ENCODE data around the gene PPM1F.

Gene PPM1F, protein sequence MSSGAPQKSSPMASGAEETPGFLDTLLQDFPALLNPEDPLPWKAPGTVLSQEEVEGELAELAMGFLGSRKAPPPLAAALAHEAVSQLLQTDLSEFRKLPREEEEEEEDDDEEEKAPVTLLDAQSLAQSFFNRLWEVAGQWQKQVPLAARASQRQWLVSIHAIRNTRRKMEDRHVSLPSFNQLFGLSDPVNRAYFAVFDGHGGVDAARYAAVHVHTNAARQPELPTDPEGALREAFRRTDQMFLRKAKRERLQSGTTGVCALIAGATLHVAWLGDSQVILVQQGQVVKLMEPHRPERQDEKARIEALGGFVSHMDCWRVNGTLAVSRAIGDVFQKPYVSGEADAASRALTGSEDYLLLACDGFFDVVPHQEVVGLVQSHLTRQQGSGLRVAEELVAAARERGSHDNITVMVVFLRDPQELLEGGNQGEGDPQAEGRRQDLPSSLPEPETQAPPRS

DNA sequence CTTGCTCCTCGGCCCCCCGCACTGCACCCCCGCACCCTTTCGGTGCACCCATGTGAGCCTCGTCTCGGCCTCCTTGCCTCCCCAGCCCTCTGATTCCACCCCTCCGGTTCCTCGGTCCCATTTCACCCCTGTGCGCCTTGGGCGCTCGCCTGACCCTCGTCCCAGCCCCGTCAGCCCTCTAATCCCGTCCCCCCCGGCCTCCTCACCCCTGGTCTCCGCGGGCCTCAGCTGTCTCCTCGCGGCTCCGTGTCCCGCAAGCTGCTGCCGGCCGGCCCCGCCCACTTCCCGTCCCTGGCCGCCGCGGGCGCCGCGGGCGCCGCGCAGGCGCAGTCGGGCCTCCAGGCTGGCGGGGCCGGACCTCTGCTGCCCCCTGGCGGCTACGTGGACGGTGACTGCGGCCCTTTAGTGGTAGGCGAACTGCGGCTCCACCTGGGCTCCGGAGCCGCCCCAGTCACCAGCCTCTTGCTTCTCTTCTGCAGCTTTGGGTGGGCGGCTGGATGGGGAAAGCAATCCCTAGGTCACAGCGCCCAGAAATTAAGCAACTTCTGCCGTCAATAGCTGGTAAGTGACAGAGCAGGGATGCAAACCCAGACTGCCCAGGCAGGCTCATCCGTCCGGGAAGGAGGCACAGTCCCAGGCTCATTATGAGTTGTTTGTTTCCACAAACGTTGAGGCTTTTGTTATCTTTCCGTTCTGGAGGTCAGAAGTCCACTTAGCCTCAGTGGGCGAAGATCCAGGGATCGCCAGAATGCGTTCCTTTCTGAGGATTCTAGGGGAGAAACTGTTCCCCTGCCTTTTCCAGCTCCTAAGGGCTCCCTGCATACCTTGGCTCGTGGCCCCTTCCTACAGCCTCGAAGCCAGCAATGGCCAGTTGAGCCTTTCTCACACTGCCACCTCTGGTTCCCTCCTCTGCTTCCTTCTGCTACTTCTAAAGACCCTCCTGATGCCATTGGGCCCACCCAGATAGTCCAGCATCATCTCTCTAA is at the start of gene PPM1F:
Gene PPM1F, minus strand, starts transcription at position 263 of the 986 bp plus-strand sequence. CDS start 6,800 bp downstream, outside the sequence.
- peak; percentile 75 to 84 for DNase-seq (ENCODE audit: low read depth in 2 of 2)

DNA sequence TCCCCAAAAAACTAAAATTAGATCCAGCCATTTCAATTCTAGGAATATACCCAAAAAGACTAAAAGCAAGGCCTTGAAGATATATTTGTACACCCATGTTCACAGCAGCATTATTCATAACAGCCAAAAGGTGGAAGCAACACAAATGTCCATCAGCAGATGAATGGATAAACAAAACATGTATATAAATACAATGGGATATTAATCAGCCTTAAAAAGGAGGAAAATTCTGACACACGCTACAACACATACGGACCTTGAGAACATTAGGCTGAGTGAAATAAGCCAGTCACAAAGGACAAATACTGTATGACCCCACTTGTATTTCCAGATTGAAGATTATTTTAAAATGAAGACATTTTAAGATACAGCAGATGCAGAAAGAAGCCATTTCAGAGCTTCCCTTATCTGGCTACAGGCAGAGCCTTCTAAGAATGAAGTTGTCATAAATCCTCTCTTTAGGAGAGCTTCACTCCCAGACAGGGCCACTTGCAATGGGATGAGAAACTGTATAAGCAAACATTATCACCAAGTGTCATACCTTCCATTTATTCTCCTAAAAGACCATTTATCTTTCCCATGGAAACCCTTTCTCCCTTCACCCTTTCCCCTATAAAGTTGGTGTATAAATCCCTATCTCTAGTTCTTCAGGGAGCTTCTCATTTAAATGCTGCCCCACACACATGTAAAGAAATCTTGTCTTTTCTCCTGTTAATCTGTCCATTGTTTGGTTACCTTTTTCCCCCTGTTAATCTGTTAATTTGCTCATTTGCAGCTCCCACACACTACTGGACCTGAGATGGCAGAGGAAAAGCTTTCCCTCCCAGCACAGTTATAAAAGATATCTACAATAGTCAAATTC is 49.2 kb upstream of the PPM1F start:
- DNase-seq (ENCODE audit: low read depth in 2 of 2) = no peak

DNA sequence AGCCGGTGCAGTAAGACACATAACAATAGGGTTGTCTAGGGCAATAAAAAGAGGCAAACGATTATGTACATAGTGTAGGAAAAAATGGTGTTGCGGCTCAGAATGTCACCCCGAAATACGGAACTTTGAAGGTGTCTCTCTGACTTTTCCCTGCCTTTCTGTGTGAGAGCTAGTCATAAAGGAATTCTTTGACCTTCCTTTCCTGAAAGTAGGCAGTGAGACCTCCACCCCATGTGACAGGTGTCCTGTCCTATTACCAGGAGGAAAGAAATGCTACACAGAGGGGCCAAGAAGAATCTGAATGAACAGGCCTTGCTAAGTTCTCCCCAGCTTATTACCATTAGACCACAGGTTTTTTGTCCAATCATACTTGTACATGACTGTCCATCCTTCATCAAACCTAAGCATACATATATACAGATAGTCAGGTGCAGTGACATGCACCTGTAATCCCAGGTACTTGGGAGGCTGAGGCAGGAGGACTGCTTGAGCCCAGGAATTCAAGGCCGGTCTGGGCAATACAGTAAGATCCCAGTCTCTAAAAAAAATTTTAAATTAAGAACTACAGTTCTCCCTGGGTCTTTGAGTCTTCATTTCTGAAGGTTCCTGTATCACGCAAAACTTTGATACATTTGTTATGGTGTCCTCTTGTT is 46.1 kb upstream of the PPM1F start:
- no peak for DNase-seq (ENCODE audit: low read depth in 2 of 2)

DNA sequence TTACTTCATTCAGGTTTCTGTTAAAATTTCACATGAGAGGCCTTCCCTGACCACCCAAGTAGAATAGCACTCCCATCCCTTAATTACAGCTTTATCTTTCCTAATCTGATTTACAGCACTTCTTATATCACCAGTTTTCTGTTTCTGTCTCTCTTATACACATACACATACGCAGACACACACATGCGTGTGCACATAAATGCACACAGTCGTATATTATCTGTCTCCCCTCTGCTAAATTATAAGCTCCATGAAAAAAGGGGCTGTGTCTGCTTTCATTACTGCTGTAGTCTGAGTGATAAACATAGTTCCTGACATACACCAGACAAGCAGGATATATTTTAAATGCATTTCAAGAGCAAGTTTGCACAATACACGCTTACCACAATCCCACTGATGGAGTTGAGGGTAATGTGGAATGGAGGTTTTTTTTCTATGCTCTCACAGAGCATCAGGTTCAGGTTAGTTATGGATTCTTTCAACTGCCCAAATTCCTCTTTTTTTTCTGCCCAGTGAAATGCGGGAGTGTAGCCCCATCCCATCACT is 43.6 kb upstream of the PPM1F start:
- DNase-seq (ENCODE audit: low read depth in 2 of 2) = no peak

DNA sequence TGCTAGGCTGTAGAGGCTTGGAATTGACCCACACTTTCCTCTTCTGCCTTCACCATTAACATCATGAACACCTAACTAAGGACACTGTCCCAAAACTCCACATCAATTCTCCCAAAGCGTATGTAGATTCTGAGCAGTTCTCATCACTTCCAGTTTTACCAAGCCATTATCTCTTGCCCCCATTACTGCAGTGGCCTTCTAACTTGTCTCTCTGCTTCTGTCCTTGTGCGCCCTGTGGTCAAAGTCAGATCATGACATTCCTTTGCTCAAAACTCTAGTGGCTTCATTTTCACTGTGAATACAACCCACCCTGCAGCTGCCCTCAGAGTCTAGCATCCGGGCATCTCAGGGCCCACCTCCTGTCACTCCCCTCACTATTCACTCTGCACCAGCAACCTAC is 43.0 kb upstream of the PPM1F start:
- no peak for DNase-seq (ENCODE audit: low read depth in 2 of 2)

DNA sequence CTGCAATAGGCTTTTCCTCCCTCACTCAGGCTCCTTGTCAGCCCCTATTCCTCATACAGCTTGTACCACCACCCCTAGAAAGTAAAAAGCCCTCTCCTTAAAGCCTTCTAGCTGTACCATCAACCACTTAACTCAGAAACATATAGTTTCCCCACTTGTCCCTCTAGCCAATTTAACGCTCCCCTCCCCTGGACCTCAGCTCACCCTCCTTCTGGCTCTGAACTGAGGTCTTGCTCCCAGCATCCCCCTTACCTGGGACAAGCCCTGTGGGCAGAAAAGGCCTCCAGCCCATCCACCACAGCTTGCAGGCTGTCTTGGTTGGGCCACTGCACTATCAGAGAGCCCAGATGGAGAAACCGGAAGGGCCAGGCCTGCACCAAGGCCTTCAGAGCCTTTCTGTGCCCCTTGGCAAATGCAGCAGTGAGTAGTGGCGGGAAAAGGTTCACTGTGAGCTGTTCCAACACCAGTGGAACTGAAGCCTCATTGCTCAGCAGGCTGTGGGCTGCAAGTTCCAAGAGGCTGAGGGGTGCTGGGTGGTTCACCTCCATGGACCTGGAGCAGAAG is 42.3 kb upstream of the PPM1F start:
- no peak for DNase-seq (ENCODE audit: low read depth in 2 of 2)

DNA sequence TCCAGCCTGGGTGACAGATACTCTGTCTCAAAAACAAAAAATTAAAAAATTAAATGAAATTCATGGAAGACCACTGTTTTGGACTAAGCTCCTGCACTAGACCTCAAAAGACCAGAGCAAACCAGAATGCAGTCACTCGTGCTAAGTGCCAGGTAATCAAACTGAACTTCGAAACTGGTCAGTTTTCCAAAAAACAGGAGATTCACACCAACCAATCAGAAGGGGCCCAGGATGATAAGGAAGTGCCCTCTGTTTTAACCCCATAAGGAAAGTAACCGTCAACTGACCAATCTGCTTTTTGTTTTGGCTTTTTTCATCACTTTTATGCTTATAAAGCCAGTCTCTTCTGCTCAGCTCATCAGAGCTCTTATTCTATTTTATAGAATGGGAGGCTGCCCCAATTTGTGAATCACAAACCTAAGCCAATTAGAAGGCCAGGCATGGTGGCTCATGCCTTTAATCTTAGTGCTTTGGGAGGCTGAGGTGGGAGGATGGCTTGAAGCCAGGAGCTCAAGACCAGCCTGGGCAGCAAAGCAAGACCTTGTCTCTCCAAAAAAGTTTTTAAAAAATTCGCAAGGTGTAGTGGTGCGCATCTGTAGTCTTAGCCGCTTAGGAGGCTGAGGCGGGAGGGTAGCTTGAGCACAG is 40.1 kb upstream of the PPM1F start:
- no peak for DNase-seq (ENCODE audit: low read depth in 2 of 2)

DNA sequence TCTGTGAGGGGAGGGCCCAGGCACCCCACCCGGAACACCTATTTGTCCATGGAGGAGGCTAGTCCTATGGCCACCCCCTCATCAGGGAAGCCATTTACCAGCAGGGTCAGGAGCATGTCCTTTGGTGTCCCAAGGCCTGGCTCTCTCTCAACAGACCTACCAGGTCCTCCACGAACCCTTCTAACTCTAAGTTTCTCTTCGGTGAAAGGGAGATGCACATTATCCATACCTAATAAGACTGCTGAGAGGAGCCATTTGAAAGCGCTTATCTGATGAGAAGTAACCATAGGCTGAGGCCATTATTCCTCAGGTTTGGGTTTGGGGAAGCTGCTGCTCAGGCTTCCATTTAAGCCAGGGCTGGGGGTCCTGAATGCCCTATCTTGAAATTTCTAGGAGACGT is 39.1 kb upstream of the PPM1F start:
- no peak for DNase-seq (ENCODE audit: low read depth in 2 of 2)

DNA sequence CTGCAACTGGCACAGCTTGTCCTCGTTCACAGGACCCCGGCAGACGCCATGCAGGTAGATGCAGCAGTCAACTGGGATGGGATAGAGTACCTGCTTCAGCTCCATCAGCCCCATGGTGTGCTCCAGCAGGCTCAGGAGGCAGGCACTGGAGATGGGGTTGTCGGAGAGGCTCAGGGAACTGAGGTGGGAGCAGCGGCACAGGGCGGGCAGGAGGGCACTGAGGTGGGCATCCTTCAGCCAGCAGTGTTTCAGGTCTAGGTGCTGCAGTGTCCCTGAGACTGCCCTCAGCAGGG is 38.6 kb upstream of the PPM1F start:
- DNase-seq (ENCODE audit: low read depth in 2 of 2) = no peak

DNA sequence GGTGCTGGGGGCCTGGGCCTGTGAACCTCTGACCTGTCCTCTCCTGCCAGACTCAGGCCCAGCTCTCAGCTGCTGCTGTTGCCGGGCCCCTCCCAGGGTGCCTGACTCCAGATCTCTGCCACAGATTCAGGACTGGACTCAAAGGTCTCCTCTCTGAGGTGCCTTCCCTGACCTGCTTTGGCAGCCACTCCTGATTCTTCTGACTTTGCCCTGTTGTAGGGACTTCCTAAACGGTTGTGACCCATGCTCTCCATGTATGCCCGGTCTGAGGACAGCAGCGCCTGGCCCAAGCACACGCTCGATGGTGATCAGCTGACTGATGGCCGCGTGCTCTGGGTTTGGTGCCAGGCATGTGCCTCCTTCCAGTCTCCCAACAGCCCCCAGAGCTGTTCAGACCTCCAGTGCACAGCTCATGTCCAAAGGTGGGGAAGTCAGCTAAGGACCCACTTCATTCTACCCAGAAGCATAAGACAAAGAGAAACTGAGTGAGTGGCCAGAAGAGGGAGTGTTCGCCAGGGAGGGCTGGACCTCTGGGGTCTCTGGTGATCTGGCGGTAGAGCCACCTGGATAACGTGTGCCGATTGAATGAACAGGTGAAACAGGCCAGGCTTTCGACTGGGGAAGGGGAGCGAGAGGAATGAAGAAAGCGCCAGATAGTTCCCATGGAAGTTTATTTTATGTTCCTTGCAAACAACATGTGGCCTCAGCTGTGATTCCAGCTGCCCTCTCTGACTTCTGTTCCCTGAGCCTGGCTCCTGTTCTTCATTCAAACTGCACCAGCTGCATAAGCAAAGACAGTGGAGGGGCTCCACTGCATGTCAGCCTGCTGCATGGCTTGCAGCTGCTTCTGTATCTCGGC is 38.0 kb upstream of the PPM1F start:
- no peak for DNase-seq (ENCODE audit: low read depth in 2 of 2)

DNA sequence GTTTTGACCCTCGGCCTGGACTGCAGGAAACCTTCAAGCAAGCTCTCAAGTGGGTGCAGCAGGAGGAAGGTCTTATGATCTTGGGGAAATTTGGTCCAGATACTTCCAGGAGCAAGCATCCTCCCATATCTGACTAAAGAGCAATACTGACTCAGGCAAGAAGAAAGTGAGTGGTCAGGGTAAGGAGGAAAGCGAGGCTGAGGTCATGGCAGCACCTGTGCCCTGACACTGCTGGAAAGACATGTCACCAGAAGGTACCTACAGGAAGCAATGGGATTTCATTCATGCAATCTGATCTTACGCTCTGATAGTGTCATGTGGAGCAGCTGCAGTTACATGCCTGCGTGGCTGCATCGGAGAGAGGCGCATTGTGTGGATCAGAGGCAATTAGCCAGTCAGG is 36.4 kb upstream of the PPM1F start:
- DNase-seq (ENCODE audit: low read depth in 2 of 2) = no peak

DNA sequence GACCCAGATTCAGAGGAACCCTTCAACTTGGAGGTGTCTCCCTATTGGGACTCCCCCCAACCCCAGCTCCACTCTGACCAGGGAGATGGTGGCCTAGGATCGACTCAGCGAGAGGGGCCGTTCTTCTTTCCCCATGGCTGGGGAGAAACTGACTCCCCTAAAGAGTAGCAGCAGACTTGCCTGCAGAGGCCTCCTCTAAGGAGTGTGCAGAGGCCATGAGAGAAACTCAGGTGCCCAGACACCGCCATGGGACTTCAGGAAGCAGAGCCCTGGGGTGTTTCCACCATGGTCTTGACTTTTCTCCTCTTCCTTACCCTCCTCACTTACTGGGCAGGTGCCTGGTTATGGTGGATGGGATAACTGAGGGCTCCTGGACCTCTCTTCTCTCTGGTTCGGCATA is 32.6 kb upstream of the PPM1F start:
- no peak for DNase-seq (ENCODE audit: low read depth in 2 of 2)

DNA sequence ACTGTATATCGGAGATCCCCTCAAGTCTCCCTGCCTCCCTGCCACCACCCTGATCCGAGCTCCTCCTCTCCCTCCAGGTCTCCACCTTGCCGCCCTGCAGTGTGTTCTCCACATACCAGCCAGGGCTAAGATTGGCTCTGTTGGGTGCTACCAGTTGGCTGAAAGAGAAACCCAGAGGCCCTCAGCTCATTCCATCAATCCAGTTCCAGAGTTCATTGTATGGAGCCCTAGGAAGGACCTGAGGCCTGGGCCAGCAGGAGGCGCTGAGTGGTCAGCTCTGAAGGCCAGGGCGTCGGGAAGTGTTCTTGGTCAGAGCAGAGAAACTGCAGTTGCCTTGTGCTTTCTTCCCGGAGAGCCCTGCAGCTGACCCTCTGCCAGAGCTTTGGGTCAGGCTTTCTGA is 32.1 kb upstream of the PPM1F start:
- DNase-seq (ENCODE audit: low read depth in 2 of 2) = no peak

DNA sequence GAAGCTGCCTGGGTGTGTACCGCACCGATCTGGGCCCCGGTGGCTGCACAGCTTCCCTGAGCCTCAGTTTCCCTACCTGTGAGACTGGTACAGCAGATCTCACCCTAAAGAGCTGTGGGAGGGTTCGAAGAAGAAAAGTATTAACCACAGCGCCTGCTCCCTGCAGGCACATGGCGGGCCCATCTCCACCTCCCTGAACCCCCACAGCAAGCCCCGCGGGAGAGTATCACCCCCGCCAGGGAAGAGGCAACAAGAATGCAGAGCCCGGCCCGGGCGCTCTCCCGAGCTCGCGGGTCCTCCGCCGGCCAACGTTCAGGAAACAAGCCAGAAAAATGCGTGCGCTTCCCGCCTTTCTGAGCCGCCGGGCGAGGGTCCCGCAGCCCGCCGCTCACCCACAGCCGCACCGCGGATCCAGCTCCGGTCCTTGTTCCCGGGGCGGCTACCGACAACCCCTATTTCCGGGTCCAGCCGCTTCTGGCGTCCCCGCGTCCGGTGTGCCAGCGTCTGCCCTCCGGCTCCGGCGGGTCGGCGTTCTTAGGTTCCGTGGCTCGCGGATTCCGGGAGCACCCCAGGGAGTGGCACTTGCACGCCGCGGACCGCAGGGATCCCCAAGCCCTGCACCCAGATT is 29.8 kb upstream of the PPM1F start, which contains the start of gene TOP3B:
Gene TOP3B, minus strand, starts transcription at position 450 of the 628 bp plus-strand sequence. CDS start 7,078 bp downstream, outside the sequence.
- DNase-seq (ENCODE audit: low read depth in 2 of 2) = peak; percentile 72 to 73

DNA sequence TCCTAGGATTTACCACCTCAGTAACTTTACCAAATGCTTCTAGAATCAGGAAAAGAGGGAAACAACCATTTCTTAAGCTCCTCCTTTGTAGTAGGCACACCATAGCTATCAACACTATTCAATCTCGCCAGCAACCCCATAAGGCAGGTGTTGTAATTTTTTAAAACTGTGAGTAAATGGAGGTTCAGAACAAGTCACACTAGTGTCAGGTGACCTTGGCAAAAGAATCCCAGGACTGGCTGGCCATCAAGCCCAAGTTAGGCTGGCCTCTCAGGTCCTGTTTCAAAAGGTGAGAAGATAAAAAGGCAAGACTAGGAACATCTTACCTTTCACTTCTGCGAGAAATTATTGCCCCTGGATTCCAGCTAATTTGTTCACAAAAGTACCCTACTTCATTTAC is 29.2 kb upstream of the PPM1F start:
- no peak for DNase-seq (ENCODE audit: low read depth in 2 of 2)

DNA sequence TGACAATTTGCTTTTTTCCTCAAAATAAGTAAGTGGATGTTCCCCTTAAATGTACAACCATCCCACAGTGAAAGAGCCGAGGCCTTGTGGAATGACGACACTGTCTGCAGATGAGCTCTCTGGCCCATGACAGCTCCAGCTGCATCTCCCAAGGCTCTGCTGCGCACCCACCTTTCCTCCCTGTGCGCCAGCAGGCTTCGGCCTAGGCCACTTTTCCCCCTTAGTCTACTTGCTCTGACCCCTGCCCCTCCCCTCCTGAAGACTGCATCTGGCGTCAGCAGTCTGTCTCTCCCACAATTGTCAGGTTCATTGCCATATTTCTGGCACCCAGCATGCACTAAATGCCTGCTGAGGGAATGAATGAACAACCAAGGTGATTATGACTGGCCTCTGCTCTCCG is 27.9 kb upstream of the PPM1F start:
- DNase-seq (ENCODE audit: low read depth in 2 of 2) = no peak

DNA sequence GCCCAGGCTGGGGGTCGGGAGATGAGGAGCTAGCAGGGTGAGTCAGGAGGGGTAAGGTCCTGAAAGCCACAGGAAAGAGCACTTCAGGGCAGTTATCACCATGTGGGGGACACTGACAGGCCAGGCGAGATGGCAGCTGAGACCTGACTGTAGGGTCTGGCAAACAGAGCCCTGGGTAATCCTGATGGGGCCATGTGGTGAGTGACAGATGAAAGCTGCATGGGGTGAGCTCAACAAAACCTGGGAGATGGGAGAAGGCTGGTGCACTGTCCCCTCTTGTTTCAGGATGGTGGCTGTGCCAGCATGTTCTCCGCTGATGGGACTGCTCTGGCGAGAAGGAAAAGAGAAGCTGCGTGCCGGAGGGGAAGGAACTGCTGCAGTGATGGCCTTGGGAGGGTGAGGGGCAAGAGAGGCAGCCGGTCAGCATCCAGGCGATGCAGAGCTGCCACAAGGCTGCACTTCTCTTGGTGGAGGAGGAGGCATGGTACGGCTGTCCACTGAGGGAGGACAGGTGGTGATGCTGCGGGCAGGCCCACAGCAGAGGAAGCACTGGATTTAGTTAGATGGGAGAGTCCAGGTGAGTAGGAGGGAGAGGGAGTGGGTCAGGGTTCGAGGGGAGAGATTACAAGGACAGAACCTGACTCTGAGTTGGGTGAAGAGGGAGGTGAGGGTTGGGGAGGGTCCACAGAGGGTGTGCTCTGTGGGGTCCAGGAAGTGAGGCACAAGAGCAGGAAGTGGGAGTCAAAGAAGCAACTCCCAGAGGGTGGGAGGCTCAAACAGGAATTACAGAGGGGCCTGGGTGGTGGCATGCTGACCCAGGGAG is 26.1 kb upstream of the PPM1F start:
- no peak for DNase-seq (ENCODE audit: low read depth in 2 of 2)

DNA sequence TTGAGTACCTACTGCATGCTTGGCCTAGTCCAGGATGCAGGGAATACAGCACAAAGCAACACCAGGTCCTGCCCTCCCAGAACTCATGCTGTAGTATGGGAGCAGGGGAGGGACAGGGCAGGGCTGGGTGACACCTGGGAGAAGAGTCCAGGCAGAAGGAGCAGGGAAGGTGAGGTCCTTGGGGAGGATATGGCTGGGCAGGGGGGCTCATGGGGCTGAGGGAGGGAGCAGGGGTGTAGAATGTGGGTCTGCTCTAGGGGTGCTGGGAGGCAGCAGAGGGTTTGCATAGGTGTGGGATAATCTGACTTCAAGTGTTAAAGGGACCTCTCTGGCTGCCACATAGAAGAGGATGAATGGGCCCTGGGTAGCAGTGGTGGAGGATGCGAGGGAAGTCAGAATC is 25.2 kb upstream of the PPM1F start:
- DNase-seq (ENCODE audit: low read depth in 2 of 2) = no peak

Data from stimulated activated CD8-positive, alpha-beta memory T cell treated with anti-CD3 and anti-CD28 coated beads, Interleukin-15, amount 100 ng/mL, for 48 hours (primary cell).